GM23338 (cell line): ENCODE results near the gene AGAP3. TPM values are rescaled to one million over a fixed set of nuclear protein-coding genes. Genes with fewer than 3 reads are reported as not detected.

Experiments
- ATAC-seq: fragments of 200-7000 bp; cut with Tn5 transposase; 3 replicates; pipeline ENCODE4 v1.9.1; 2020
- DNase-seq: peaks from one replicate; pipeline ENCODE4 v3.0.0-alpha.2; 2015; ENCODE audit warnings: low spot score
- H2AFZ ChIP-seq: fragments of 200-600 bp; sonication (generic); 2 replicates; pipeline ENCODE4 v1.8.0; 2016; ENCODE audit warnings: antibody characterized with exemption, mild to moderate bottlenecking, moderate library complexity
- H3F3A ChIP-seq: fragments of 200-600 bp; sonication (generic); replicated peaks from 2 replicates; pipeline ENCODE4 v1.8.0; 2017; ENCODE audit warnings: antibody characterized with exemption, mixed run types, low read depth
- H3K27ac ChIP-seq: fragments of 200-600 bp; sonication (generic); 2 replicates; pipeline ENCODE4 v1.6.1; 2016; ENCODE audit warnings: low read depth
- H3K27me3 ChIP-seq: fragments of 200-600 bp; sonication (generic); 2 replicates; pipeline ENCODE4 v1.8.0; 2016; ENCODE audit warnings: mild to moderate bottlenecking, mixed run types, moderate library complexity; ENCODE audit not compliant: insufficient read depth
- H3K36me3 ChIP-seq: fragments of 200-600 bp; sonication (generic); 2 replicates; pipeline ENCODE4 v1.8.0; 2016; ENCODE audit warnings: mild to moderate bottlenecking; ENCODE audit not compliant: insufficient read depth
- H3K4me1 ChIP-seq: fragments of 200-600 bp; sonication (generic); 2 replicates; pipeline ENCODE4 v1.8.0; 2016; ENCODE audit warnings: mild to moderate bottlenecking, moderate library complexity; ENCODE audit not compliant: insufficient read depth
- H3K4me2 ChIP-seq: fragments of 200-600 bp; sonication (generic); 2 replicates; pipeline ENCODE4 v1.7.1; 2017; ENCODE audit warnings: mixed run types
- H3K4me3 ChIP-seq: fragments of 200-600 bp; sonication (generic); 2 replicates; pipeline ENCODE4 v1.6.1; 2016; ENCODE audit warnings: mixed run types
- H3K79me2 ChIP-seq: fragments of 200-600 bp; sonication (generic); replicated peaks from 2 replicates; pipeline ENCODE4 v1.8.0; 2017; ENCODE audit warnings: mild to moderate bottlenecking; ENCODE audit not compliant: insufficient read depth
- H3K9me2 ChIP-seq: fragments of 200-600 bp; sonication (generic); 2 replicates; pipeline ENCODE4 v1.8.0; 2017; ENCODE audit not compliant: insufficient read depth
- H4K20me1 ChIP-seq: fragments of 200-600 bp; sonication (generic); replicated peaks from 2 replicates; pipeline ENCODE4 v1.8.0; 2017; ENCODE audit warnings: mild to moderate bottlenecking; ENCODE audit not compliant: insufficient read depth
- H3K27ac Mint-ChIP-seq: 2 replicates; pipeline ENCODE4 v1.8.0; 2020; ENCODE audit warnings: inconsistent platforms, mild to moderate bottlenecking, moderate library complexity, mixed read lengths
- H3K27me3 Mint-ChIP-seq: 3 replicates; pipeline ENCODE4 v1.8.0; 2022; ENCODE audit warnings: low read depth, mild to moderate bottlenecking, moderate library complexity, mixed read lengths, inconsistent platforms; ENCODE audit not compliant: insufficient read depth, poor library complexity
- H3K36me3 Mint-ChIP-seq: 3 replicates; pipeline ENCODE4 v1.8.0; 2021; ENCODE audit warnings: low read depth, mild to moderate bottlenecking, inconsistent platforms, moderate library complexity, mixed read lengths
- H3K4me1 Mint-ChIP-seq: 3 replicates; pipeline ENCODE4 v1.8.0; 2020; ENCODE audit warnings: mild to moderate bottlenecking, inconsistent platforms, mixed read lengths
- H3K4me3 Mint-ChIP-seq: 3 replicates; pipeline ENCODE4 v1.8.0; 2021; ENCODE audit warnings: moderate library complexity, mild to moderate bottlenecking, inconsistent platforms, mixed read lengths
- H3K9me3 Mint-ChIP-seq: 3 replicates; pipeline ENCODE4 v1.8.0; 2020; ENCODE audit warnings: moderate library complexity, mild to moderate bottlenecking, inconsistent platforms, mixed read lengths
- EZH2phosphoT487 ChIP-seq: fragments of 200-600 bp; sonication (generic); IDR thresholded peaks from one replicate; pipeline ENCODE4 v1.8.1; 2018; ENCODE audit warnings: antibody characterized with exemption; ENCODE audit not compliant: unreplicated experiment
- NANOG ChIP-seq: IDR thresholded peaks from 2 replicates; pipeline ENCODE4 v1.6.1; 2016; ENCODE audit warnings: antibody characterized with exemption, borderline replicate concordance
- REST ChIP-seq: IDR thresholded peaks from one replicate; pipeline ENCODE4 v1.6.1; 2018; ENCODE audit warnings: antibody characterized with exemption; ENCODE audit not compliant: unreplicated experiment
- STAT1 ChIP-seq: IDR thresholded peaks from one replicate; pipeline ENCODE4 v1.6.1; 2016; ENCODE audit warnings: antibody characterized with exemption; ENCODE audit not compliant: unreplicated experiment
- ZNF331 ChIP-seq: fragments of 250-450 bp; sonication (Bioruptor Pico); IDR thresholded peaks from 2 replicates; pipeline ENCODE4 v1.5.0; 2020; ENCODE audit warnings: low read depth, mild to moderate bottlenecking, moderate library complexity
- ZNF462 ChIP-seq: fragments of 250-450 bp; sonication (Bioruptor Pico); IDR thresholded peaks from 2 replicates; pipeline ENCODE4 v1.5.0; 2020; ENCODE audit warnings: mild to moderate bottlenecking, moderate library complexity
- polyA plus RNA-seq: library from polyadenylated mRNA; unstranded; fragments of >200 nt; fragmentation: Nextera tagmentation; extraction: Ambion mirVana; gene quantifications from 2 replicates; pipeline ENCODE4 v1.2.1, GENCODE V29; 2016
- total RNA-seq: library from RNA; depleted of rRNA; stranded (reverse); fragments of >200 nt; shearing (Covaris generic); gene quantifications from 2 replicates; pipeline ENCODE4 v1.2.3, GENCODE V29; 2014

Gene AGAP3
- total and polyA plus RNA-seq, 2 experiments from 2014 or later = 24.0 to 39.2 TPM

GRCh38 chr7:151058781-151059366, 27.4 kb upstream of the AGAP3 start:
- H3K4me1 ChIP-seq = peaks cover 36% of the 10 kb centered on the region
- TF ChIP-seq STAT1 (no peak), NANOG (no peak), ZNF331 (CRISPR knock-in tag) (no peak), EZH2phosphoT487 (no peak), ZNF462 (CRISPR knock-in tag) (no peak), REST (no peak)
- 0 out of 2 replicates have a peak overlapping the region, but pooled peaks have one; percentile 40 for H3K27ac Mint-ChIP-seq
- H3K27me3 ChIP-seq = peaks cover 36% of the 10 kb centered on the region
- peak overlapping the region; percentile 99 for H3K4me3 ChIP-seq
- H3K36me3 Mint-ChIP-seq = peaks cover 4% of the 10 kb centered on the region; the same call in 1 of the 3 replicates
- H4K20me1 ChIP-seq = no peaks in the 10 kb centered on the region; the same call in 1 of the 2 replicates
- no peaks in the 10 kb centered on the region for H3K9me2 ChIP-seq
- peaks cover 14% of the 10 kb centered on the region for H3F3A ChIP-seq
- no peak for ATAC-seq
- peak overlapping the region; percentile 29; the same call in 1 of the 2 replicates for H2AFZ ChIP-seq
- peak overlapping the region; percentile 86 for H3K4me3 Mint-ChIP-seq
- peak overlapping the region; percentile 95 for H3K4me2 ChIP-seq
- H3K27ac ChIP-seq = no peak overlapping the region
- H3K36me3 ChIP-seq = no peaks in the 10 kb centered on the region
- no peaks in the 10 kb centered on the region for H3K9me3 Mint-ChIP-seq
- no peak for DNase-seq
- H3K79me2 ChIP-seq = peaks cover 10% of the 10 kb centered on the region
- H3K4me1 Mint-ChIP-seq = peaks cover 47% of the 10 kb centered on the region
- peaks cover 45% of the 10 kb centered on the region for H3K27me3 Mint-ChIP-seq
